Neural progenitor cell (in vitro differentiated cells): Measurements from ENCODE around the gene IRF1. TPM values are rescaled to one million over a fixed set of nuclear protein-coding genes. Genes with fewer than 3 reads are reported as not detected.
A peak's percentile ranks its signal among the peaks of the same experiment; 100 is the strongest.

ENCODE experiments used
- DNase-seq: peaks from one replicate; pipeline ENCODE4 v3.0.0-alpha.2; 2016; ENCODE audit warnings: low spot score
- H2AFZ ChIP-seq: fragments of 200-600 bp; sonication (generic); replicated peaks from 2 replicates; pipeline ENCODE4 v1.6.1; 2016; ENCODE audit warnings: antibody characterized with exemption
- H3F3A ChIP-seq: fragments of 200-600 bp; sonication (generic); 2 replicates; pipeline ENCODE4 v1.6.1; 2016; ENCODE audit warnings: antibody characterized with exemption, low read depth
- H3K27ac ChIP-seq: fragments of 200-600 bp; sonication (generic); 2 replicates; pipeline ENCODE4 v1.5.1; 2016; ENCODE audit warnings: mild to moderate bottlenecking
- H3K27me3 ChIP-seq: fragments of 200-600 bp; sonication (generic); 2 replicates; pipeline ENCODE4 v1.6.1; 2016; ENCODE audit warnings: mild to moderate bottlenecking, moderate library complexity
- H3K36me3 ChIP-seq: fragments of 200-600 bp; sonication (generic); 2 replicates; pipeline ENCODE4 v1.5.1; 2016
- H3K4me1 ChIP-seq: fragments of 200-600 bp; sonication (generic); 2 replicates; pipeline ENCODE4 v1.6.1; 2016; ENCODE audit warnings: mixed run types
- H3K4me2 ChIP-seq: fragments of 200-600 bp; sonication (generic); 2 replicates; pipeline ENCODE4 v1.6.1; 2016
- H3K4me3 ChIP-seq: fragments of 200-600 bp; sonication (generic); 2 replicates; pipeline ENCODE4 v1.5.1; 2016
- H3K79me2 ChIP-seq: fragments of 200-600 bp; sonication (generic); 2 replicates; pipeline ENCODE4 v1.6.1; 2016; ENCODE audit warnings: low read depth
- H3K9ac ChIP-seq: fragments of 200-600 bp; sonication (generic); 2 replicates; pipeline ENCODE4 v1.6.1; 2016
- H3K9me3 ChIP-seq: fragments of 200-600 bp; sonication (generic); 2 replicates; pipeline ENCODE4 v1.5.1; 2016; ENCODE audit warnings: low read depth
- H4K20me1 ChIP-seq: fragments of 200-600 bp; sonication (generic); 2 replicates; pipeline ENCODE4 v1.6.1; 2016; ENCODE audit warnings: low read depth
- H3K27ac Mint-ChIP-seq: 3 replicates; pipeline ENCODE4 v1.8.0; 2021; ENCODE audit warnings: mixed read lengths
- H3K27me3 Mint-ChIP-seq: 2 replicates; pipeline ENCODE4 v1.8.0; 2022; ENCODE audit warnings: low read depth, mild to moderate bottlenecking, inconsistent platforms, moderate library complexity, mixed read lengths; ENCODE audit not compliant: insufficient read depth
- H3K36me3 Mint-ChIP-seq: 3 replicates; pipeline ENCODE4 v1.8.0; 2021; ENCODE audit warnings: mixed read lengths
- H3K4me1 Mint-ChIP-seq: 3 replicates; pipeline ENCODE4 v1.8.0; 2021; ENCODE audit warnings: mixed read lengths
- H3K4me3 Mint-ChIP-seq: 3 replicates; pipeline ENCODE4 v1.8.0; 2021; ENCODE audit warnings: mild to moderate bottlenecking, moderate library complexity, mixed read lengths
- H3K9me3 Mint-ChIP-seq: 3 replicates; pipeline ENCODE4 v1.8.0; 2020; ENCODE audit warnings: mixed read lengths
- CTCF ChIP-seq: fragments of 200-600 bp; sonication (generic); IDR thresholded peaks from 2 replicates; pipeline ENCODE4 v1.5.1; 2017; ENCODE audit warnings: antibody characterized with exemption, mild to moderate bottlenecking
- EZH2 ChIP-seq: fragments of 200-600 bp; sonication (generic); IDR thresholded peaks from 2 replicates; pipeline ENCODE4 v1.6.1; 2017; ENCODE audit warnings: antibody characterized with exemption, mild to moderate bottlenecking, moderate library complexity
- EZH2phosphoT487 ChIP-seq: fragments of 200-600 bp; sonication (generic); IDR thresholded peaks from 2 replicates; pipeline ENCODE4 v1.6.1; 2017; ENCODE audit warnings: antibody characterized with exemption
- total RNA-seq: library from RNA; depleted of rRNA; stranded (reverse); fragments of >200 nt; gene quantifications from 2 replicates; pipeline ENCODE4 v1.2.3, GENCODE V29; 2015; ENCODE audit warnings: low replicate concordance

The IRF1 gene
- total RNA-seq, 1 donor from 2014 or later, result 7.1 TPM

DNA sequence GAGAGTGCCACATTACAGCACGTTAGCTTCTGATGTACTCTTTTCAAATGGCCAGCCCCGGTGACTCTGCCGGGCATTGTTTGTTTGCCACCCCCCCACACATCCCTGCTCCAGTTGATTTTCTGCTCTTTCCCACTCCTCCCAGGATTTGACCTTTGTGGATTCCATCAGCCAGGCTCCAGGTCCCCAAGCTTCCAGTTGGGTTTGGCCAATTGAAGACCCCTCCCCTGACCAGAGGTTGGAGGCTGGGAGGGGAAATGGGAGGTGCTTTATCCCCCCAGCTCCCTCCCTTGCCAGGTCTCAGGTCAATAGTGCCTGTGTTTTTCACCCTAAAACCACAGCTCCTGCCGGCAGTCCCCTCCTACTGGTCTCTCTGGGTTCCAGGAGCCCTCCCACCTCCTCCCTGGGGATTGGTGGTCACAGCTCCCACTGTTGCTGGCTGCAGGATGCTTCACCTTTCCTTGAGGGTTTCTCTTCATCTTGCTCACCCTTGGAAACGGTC lies 34.9 kb downstream of the IRF1 start:
- peak overlapping the region; percentile 74 for H2AFZ ChIP-seq

GRCh38 chr5:132454361-132454760 lies 36.2 kb downstream of the IRF1 start:
- Histone ChIP-seq H3K9ac (no peak overlapping the region), H3F3A (no peaks in the 10 kb centered on the region), H3K4me2 (no peak overlapping the region), H4K20me1 (no peaks in the 10 kb centered on the region), H3K36me3 (no peaks in the 10 kb centered on the region), H3K27me3 (no peaks in the 10 kb centered on the region), H2AFZ (no peak overlapping the region), H3K4me1 (peaks cover 15% of the 10 kb centered on the region), H3K4me3 (no peak overlapping the region), H3K79me2 (no peaks in the 10 kb centered on the region), H3K9me3 (no peaks in the 10 kb centered on the region), H3K27ac (no peak overlapping the region)
- TF ChIP-seq EZH2 (no peak), EZH2phosphoT487 (no peak), CTCF (no peak)
- Mint-ChIP-seq H3K4me3 (no peak overlapping the region), H3K4me1 (peaks cover 14% of the 10 kb centered on the region), H3K9me3 (no peaks in the 10 kb centered on the region), H3K27me3 (peaks cover 2% of the 10 kb centered on the region), H3K27ac (no peak overlapping the region), H3K36me3 (no peaks in the 10 kb centered on the region)
- no peak for DNase-seq

More for the DNA sequence above, 34.9 kb downstream of the IRF1 start:
- Mint-ChIP-seq H3K27me3 (peaks cover 2% of the 10 kb centered on the region), H3K4me1 (peaks cover 14% of the 10 kb centered on the region), H3K36me3 (no peaks in the 10 kb centered on the region), H3K9me3 (no peaks in the 10 kb centered on the region), H3K4me3 (no peak overlapping the region), H3K27ac (no peak overlapping the region)
- Histone ChIP-seq H3K4me2 (no peak overlapping the region), H3K27ac (no peak overlapping the region), H3K36me3 (no peaks in the 10 kb centered on the region), H3K4me3 (no peak overlapping the region), H3K27me3 (no peaks in the 10 kb centered on the region), H4K20me1 (no peaks in the 10 kb centered on the region), H3K9ac (no peak overlapping the region), H3K4me1 (peaks cover 13% of the 10 kb centered on the region), H3F3A (no peaks in the 10 kb centered on the region), H3K9me3 (no peaks in the 10 kb centered on the region), H3K79me2 (no peaks in the 10 kb centered on the region)
- no peak for DNase-seq
- TF ChIP-seq EZH2 (no peak), EZH2phosphoT487 (no peak), CTCF (no peak)

- Histone ChIP-seq H3K36me3 (no peaks in the 10 kb centered on the region), H3K4me1 (peaks cover 15% of the 10 kb centered on the region), H3K4me2 (no peak overlapping the region), H4K20me1 (no peaks in the 10 kb centered on the region), H3K4me3 (no peak overlapping the region), H3K9me3 (no peaks in the 10 kb centered on the region), H3K27me3 (no peaks in the 10 kb centered on the region), H3F3A (no peaks in the 10 kb centered on the region), H2AFZ (no peak overlapping the region), H3K27ac (no peak overlapping the region), H3K9ac (no peak overlapping the region), H3K79me2 (no peaks in the 10 kb centered on the region)
- H3K27ac Mint-ChIP-seq, result no peak overlapping the region
- H3K4me1 Mint-ChIP-seq, result peaks cover 12% of the 10 kb centered on the region
- no peaks in the 10 kb centered on the region for H3K36me3 Mint-ChIP-seq
- H3K27me3 Mint-ChIP-seq, result peaks cover 2% of the 10 kb centered on the region
- H3K4me3 Mint-ChIP-seq, result no peak overlapping the region
- TF ChIP-seq EZH2, result no peak
- no peak for TF ChIP-seq CTCF
- no peak for TF ChIP-seq EZH2phosphoT487
- H3K9me3 Mint-ChIP-seq, result no peaks in the 10 kb centered on the region
- DNase-seq, result no peak
Measured at GRCh38 chr5:132451387-132451786, 39.2 kb downstream of the IRF1 start.
